Measurements from ENCODE around the gene TSPAN31.

The TSPAN31 gene

GRCh38 chr12:57782608-57783465 lies 38.0 kb downstream of the TSPAN31 start, which contains the start of gene TSFM (continued):
- TF ChIP-seq ZNF830 (tag by site-specific recombination; IDR thresholded peaks at IDR 0.05; ENCODE audit: low read depth) (no peak), ZNF707 (tag by site-specific recombination; IDR thresholded peaks at IDR 0.05) (no peak), KLF17 (tag by site-specific recombination; IDR thresholded peaks at IDR 0.05) (peak; percentile 92), KLF1 (tag by site-specific recombination; IDR thresholded peaks at IDR 0.05) (no peak), ZNF660 (tag by site-specific recombination; IDR thresholded peaks at IDR 0.05) (peak; percentile 98), ZNF350 (tag by site-specific recombination; IDR thresholded peaks at IDR 0.05) (no peak), ZNF596 (tag by site-specific recombination; IDR thresholded peaks at IDR 0.05) (no peak), ZFP41 (tag by site-specific recombination; IDR thresholded peaks at IDR 0.05; ENCODE audit: borderline replicate concordance) (no peak), ZNF555 (tag by site-specific recombination; conservative IDR thresholded peaks at IDR 0.05) (no peak), PRDM4 (tag by site-specific recombination; IDR thresholded peaks at IDR 0.05) (peak; percentile 58; the same call in 1 of the 2 replicates), GLIS2 (tag by site-specific recombination; IDR thresholded peaks at IDR 0.05) (peak; percentile 53), YY2 (tag by site-specific recombination; IDR thresholded peaks at IDR 0.05) (peak; percentile 67), SETDB1 (IDR thresholded peaks at IDR 0.05; ENCODE audit: insufficient read length, low read length) (no peak), IKZF3 (tag by site-specific recombination; IDR thresholded peaks at IDR 0.05) (no peak), BCL6B (tag by site-specific recombination; IDR thresholded peaks at IDR 0.05) (no peak), ZNF354C (tag by site-specific recombination; IDR thresholded peaks at IDR 0.05; ENCODE audit: borderline replicate concordance, low read depth) (no peak), YY1 (tag by site-specific recombination; IDR thresholded peaks at IDR 0.05) (peak; percentile 72; the same call in 1 of the 2 replicates), ZNF18 (tag by site-specific recombination; IDR thresholded peaks at IDR 0.05) (no peak), ZNF549 (tag by site-specific recombination; IDR thresholded peaks at IDR 0.05) (no peak), ZNF16 (tag by site-specific recombination; IDR thresholded peaks at IDR 0.05; ENCODE audit: low read depth) (no peak), REPIN1 (tag by site-specific recombination; IDR thresholded peaks at IDR 0.05; ENCODE audit: low read depth) (peak; percentile 84), ZNF548 (tag by site-specific recombination; IDR thresholded peaks at IDR 0.05) (no peak), ZNF394 (tag by site-specific recombination; IDR thresholded peaks at IDR 0.05; ENCODE audit: borderline replicate concordance) (peak; percentile 82), ZNF157 (tag by site-specific recombination; IDR thresholded peaks at IDR 0.05) (0 out of 2 replicates have a peak, but pooled peaks have one; percentile 18), ZNF514 (tag by site-specific recombination; IDR thresholded peaks at IDR 0.05) (no peak), ZSCAN23 (tag by site-specific recombination; IDR thresholded peaks at IDR 0.05) (peak; percentile 91), ZSCAN16 (tag by site-specific recombination; IDR thresholded peaks at IDR 0.05) (no peak; the same call in 1 of the 2 replicates), TCF7L2 (IDR thresholded peaks at IDR 0.05; ENCODE audit: borderline replicate concordance, low read depth, low read length) (no peak)
- TF ChIP-seq, protein P1, sequence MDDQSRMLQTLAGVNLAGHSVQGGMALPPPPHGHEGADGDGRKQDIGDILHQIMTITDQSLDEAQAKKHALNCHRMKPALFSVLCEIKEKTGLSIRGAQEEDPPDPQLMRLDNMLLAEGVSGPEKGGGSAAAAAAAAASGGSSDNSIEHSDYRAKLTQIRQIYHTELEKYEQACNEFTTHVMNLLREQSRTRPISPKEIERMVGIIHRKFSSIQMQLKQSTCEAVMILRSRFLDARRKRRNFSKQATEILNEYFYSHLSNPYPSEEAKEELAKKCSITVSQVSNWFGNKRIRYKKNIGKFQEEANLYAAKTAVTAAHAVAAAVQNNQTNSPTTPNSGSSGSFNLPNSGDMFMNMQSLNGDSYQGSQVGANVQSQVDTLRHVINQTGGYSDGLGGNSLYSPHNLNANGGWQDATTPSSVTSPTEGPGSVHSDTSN (CRISPR knock-in tag; IDR thresholded peaks at IDR 0.05): no peak; the same call in none of the 2 replicates
